ENCODE data around the gene JMJD8. TPM values are rescaled to one million over a fixed set of nuclear protein-coding genes. Genes with fewer than 3 reads are reported as not detected.

JMJD8 gene
- total and polyA plus RNA-seq, 10 of the 15 experiments (the other 5 are each of a cell fraction or from before 2014, with no cell fraction given) = 1.00 to 50.4 (median 30.7) TPM

- TF ChIP-seq CEBPZ (IDR thresholded peaks at IDR 0.05; ENCODE audit: low read depth, low read length) (no peak), SREBF2 (IDR thresholded peaks at IDR 0.05; ENCODE audit: low read length) (no peak), SPI1 (IDR thresholded peaks at IDR 0.05; ENCODE audit: borderline replicate concordance, insufficient read depth, low read depth, low read length) (no peak)
Observed at GRCh38 chr16:660132-660458, 24.0 kb downstream of the JMJD8 start (continued).

GRCh38 chr16:659618-660017 lies 24.5 kb downstream of the JMJD8 start:
- Histone ChIP-seq H3K27ac (ENCODE audit: control insufficient read depth, insufficient read depth) (no peak overlapping the region), H3K36me3 (ENCODE audit: control insufficient read depth in 2 of 2, insufficient read depth in 2 of 2, low read length in 1 of 2) (no peaks in the 10 kb centered on the region; a peak in 2 of 4 replicates), H3K4me2 (ENCODE audit: control insufficient read depth, insufficient read depth) (no peak overlapping the region), H4K20me1 (ENCODE audit: control insufficient read depth, insufficient read depth) (no peaks in the 10 kb centered on the region), H3K27me3 (replicated peaks in 1 of 2; ENCODE audit: control insufficient read depth in 2 of 2, insufficient read depth in 2 of 2, low read length in 1 of 2) (no peaks in the 10 kb centered on the region), H3K9me3 (replicated peaks; ENCODE audit: control insufficient read depth, insufficient read depth, low read length) (no peaks in the 10 kb centered on the region), H3K4me3 (no peak overlapping the region), H3K9ac (ENCODE audit: control insufficient read depth, insufficient read depth, low read length) (no peak overlapping the region), H3K79me2 (ENCODE audit: control insufficient read depth, insufficient read depth, low read length) (no peaks in the 10 kb centered on the region), H3K4me1 (ENCODE audit: control insufficient read depth, insufficient read depth, low read length) (peaks cover 3% of the 10 kb centered on the region; the same call in 1 of the 2 replicates), H2AFZ (ENCODE audit: control insufficient read depth, low read depth, low read length) (no peak overlapping the region)
- ChIA-PET POLR2A (no interaction called here), CTCF (interaction anchor here (1.2 to 1.4 kb wide), 2 partner anchors 9 to 11 kb away, joined by 3 to 5 read pairs; no protein-coding TSS in a partner anchor), SMC1A (ENCODE audit: uncharacterized antibody, unreplicated experiment) (no interaction called here), RAD21 (ENCODE audit: unreplicated experiment) (no interaction called here)
- no peak for ATAC-seq
- no peak for DNase-seq (ENCODE audit: low read depth, low spot score)
- in situ Hi-C loops (cut with MboI) (loop anchor here (10.0 kb wide), 1 partner anchor 265 kb away; the partner anchor contains the start of gene NME4), intact Hi-C loops (cut with micrococcal nuclease; ENCODE audit: unreplicated experiment) (loop anchor here (1.0 to 10.0 kb wide), 2 partner anchors 80 to 265 kb away; partner anchors contain the start of gene NME4)
- FAIRE-seq = no peak
- BruUV-seq (replicated peaks) = no TSS peak
- WGBS (ENCODE audit: insufficient coverage, insufficient replicate concordance, low lambda C conversion rate, missing lambda C conversion rate) = 85% methylated on average over 20 of the region's 20 CpGs
- no peak for TF ChIP-seq TAF1 (IDR thresholded peaks at IDR 0.05; ENCODE audit: borderline replicate concordance, low read depth, low read length)
- no peak for TF ChIP-seq ZNF217 (IDR thresholded peaks at IDR 0.05)
- no peak for TF ChIP-seq HDGF (IDR thresholded peaks at IDR 0.05)
- no peak for TF ChIP-seq ZBTB40 (IDR thresholded peaks at IDR 0.05; ENCODE audit: borderline replicate concordance)
- no peak for TF ChIP-seq SKIL (IDR thresholded peaks at IDR 0.05; ENCODE audit: low read depth, poor library complexity, severe bottlenecking)
- TF ChIP-seq BCLAF1 (IDR thresholded peaks at IDR 0.05) = no peak
- TF ChIP-seq RELA (IDR thresholded peaks at IDR 0.05; ENCODE audit: borderline replicate concordance, partially characterized antibody) = no peak
